Endometrium (tissue), 2 donors: ENCODE data around the gene NUDT16.
A peak's percentile ranks its signal among the peaks of the same experiment; 100 is the strongest.

Source experiments
- FAIRE-seq: peaks from 2 replicates; lab custom pipeline; 2012; peaks lifted over from hg19 to GRCh38; lab: Jason Lieb, UNC
- donor health status: control.
- donor health status: control.

NUDT16 gene

GRCh38 chr3:131386429-131387165 lies 5.0 kb downstream of the NUDT16 start:
- FAIRE-seq: no peak

DNA sequence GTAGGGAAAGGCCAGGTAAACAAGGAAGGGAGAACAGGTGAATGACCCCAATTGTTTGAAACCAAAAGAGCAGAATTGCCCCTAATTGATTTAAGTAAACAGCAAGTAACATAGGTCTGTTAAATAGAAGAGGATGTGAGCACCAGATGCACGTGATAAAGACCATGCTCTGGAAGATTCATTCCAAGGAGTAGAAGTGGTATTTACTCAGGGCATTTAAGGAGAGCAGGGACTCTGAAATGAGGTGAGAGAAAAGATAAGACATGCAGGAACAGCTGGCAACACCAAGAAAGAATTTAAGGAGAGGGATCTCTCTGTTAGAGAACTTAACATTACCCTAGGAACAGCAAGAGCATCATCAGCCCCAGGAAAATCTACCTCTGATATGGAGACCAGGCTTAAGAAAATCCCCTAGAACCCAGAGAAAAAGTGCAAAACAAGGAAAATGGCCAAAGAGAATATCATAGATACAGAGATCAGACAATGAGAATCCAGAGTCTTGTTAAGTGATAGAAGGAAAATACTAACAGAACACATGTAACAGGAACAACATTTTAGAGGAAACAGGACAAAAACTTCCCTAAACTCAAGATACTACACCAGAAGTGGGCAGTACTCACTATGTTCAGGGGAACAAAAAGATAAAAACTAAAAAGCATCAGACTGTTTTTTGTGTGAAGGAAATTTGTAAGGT lies 6.4 kb downstream of the NUDT16 start:
- no peak for FAIRE-seq

- FAIRE-seq: no peak
These were observed 6.9 kb downstream of the NUDT16 start for GRCh38 chr3:131388490-131388799.

DNA sequence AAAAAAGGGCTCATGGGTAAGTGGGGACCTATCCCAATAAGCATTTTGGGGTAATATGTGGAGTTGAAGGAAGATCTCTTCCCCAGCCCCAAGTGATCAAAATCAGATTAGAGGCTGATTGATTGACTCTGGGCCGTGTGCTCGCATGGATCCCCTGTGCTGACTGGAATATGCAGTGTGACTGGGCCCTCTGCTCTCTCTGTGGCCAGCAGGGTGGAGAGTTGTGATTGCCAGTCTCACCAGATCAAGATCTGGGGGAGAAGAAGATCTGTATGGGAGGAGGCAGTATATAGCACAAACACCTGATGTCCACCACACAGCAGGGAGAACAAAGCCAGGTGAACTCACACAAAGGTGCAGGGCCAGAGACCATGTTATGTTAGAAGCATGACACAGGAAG lies 8.8 kb downstream of the NUDT16 start:
- FAIRE-seq: no peak

- no peak for FAIRE-seq
These were observed 11.5 kb downstream of the NUDT16 start for GRCh38 chr3:131393051-131393450.

- FAIRE-seq: no peak
These were observed 12.3 kb downstream of the NUDT16 start for GRCh38 chr3:131393868-131394267.

- no peak for FAIRE-seq
These were observed 12.8 kb downstream of the NUDT16 start for GRCh38 chr3:131394400-131394799.

GRCh38 chr3:131396170-131396569 lies 14.6 kb downstream of the NUDT16 start:
- no peak for FAIRE-seq

DNA sequence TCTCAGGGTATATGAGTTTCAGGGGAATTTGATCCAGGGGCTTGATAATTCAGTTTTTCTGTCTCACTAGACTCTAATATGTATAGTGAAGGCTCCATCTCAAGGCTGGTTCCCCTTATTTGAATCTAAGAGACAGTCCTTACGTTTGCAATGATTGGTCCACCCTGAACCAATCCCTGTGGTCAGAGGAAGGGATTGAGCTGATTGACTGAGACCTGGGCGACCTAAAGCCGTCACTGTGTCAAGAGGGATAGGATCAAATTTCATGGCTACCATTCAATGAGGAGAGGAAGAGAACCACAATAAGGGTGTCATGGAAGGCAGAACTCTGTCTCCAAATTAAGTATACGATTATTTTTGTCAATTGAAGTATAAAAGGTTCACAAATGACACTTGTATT lies 16.3 kb downstream of the NUDT16 start:
- FAIRE-seq: no peak

DNA sequence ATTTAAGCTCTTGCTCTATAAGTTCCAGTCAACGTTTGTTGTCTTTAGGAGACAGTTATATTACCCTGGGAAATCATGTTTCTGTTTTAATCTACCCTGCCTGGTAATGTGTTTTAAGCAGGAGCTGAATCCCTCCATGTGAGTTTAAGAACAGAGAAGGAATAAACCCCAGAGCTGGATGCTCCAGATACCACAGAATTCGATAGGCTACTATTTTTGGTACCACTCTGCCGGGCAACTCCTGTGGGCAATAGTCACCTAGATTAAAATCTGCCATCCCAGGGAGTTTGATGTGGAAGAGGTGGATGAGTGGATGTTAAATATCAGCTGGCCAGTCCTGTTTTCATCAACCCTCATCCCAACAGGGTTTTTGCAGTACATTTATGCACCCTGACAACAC lies 20.4 kb downstream of the NUDT16 start:
- no peak for FAIRE-seq

- FAIRE-seq: no peak
These were observed 20.9 kb downstream of the NUDT16 start for GRCh38 chr3:131402391-131403039.

DNA sequence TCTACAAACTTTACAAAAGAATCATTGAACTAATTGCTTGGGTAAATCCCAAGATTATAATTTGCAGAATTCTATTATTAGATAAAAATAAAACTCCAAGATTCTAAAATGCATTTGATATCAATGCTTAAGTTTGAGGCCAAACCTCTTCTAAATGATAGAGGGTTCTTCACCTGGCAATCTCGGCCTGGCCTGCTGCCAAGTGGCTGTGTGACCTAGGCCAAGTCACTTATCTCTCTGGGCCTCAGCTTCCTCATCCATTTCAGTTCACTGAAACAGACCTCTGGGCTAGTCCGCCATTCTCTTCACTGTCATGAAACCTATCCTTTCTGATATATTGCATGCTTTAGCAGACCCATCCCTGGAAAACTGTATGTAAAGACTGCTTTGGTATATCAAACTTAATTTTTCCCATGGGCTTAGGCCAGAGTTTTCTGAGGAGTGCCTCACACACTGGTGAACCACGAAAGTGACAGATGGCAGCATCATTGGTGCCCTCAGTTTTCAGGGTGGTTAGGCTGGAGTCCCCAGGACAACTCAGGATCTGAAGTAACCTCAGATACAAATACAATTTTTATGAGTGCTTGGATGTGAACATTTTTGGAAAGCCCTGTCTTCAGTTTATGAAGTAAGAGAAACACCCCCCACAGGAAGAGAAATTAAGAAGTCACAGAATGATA lies 21.8 kb downstream of the NUDT16 start:
- FAIRE-seq: no peak

GRCh38 chr3:131405411-131405810 lies 23.8 kb downstream of the NUDT16 start:
- FAIRE-seq: no peak

DNA sequence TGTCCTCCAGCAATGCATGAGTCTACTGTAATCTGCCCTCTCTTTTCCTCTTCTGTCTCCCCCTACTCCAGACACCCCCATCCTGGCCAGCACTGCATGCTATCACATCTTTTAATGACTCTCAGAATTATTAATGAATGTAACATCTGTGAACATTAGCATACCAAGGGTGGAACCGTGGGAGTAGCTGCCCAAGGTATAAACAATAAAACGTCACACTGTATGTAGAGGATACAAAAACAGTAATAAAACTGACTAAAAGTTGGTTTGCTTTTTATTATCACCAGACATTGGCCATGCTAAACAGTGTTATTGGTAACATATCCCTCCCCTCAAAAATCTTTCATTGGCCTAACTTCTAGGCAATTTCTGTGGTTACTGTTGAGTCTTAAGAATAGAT lies 24.7 kb downstream of the NUDT16 start:
- FAIRE-seq: peak; percentile 68

DNA sequence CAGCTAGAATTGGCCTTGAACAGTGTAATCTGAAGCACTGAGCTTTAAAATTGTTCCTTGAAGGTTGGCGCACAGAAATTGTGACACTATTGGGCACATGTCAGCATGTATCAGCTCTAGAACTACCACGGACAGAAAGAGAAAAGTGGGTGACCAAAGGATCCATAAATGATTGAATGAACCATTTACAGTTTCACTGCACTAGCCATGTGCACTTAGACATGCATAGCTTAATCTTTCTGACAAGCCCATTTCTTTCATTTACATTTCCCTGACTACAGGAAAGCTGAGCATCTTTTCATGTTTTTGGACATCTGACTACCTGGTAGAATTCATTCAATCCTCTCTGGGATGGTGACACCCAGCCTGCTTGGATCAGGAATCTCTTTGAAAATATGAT lies 36.2 kb downstream of the NUDT16 start:
- no peak for FAIRE-seq

GRCh38 chr3:131421301-131421700 lies 39.7 kb downstream of the NUDT16 start:
- no peak for FAIRE-seq

- FAIRE-seq: no peak
These were observed 40.5 kb downstream of the NUDT16 start for GRCh38 chr3:131421957-131422498.

DNA sequence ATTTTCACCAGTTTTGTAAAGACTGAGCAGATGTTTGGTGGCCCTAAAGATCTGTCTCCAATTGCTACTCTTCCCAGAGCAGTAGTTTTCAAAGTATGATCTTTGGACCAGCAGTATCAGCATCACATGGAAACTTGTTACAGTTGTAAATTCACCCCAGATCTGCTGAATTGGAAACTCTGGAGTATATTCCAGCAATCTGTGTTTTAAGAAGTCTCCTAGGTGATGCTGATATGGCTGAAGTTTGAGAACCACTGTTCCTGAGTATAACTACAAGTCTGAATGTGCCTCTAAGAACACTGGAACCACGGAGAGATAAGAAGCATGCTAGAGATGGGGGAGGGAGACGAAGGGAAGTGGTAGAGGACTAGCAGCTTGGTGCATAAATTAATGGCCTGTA lies 45.7 kb downstream of the NUDT16 start:
- FAIRE-seq: no peak

DNA sequence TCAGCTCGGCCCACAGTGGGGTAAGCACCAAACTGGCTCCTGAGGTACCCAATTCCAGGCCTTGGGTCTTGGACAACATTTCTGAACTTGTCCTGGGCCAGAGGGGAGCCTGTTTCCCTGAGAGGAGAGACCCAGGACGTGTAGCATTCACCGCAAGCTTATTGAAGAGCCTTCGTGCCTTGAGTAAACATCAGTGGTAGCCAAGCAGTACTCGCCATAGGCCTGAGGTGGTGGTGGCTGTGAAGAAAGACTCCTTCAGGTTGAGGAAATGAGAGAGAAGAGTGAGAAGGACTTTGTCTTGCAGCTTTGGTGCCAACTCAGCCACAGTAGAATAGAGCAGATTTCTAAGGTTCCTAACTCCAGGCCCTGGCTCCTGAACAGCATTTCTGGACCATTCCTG lies 50.2 kb downstream of the NUDT16 start:
- FAIRE-seq: no peak

DNA sequence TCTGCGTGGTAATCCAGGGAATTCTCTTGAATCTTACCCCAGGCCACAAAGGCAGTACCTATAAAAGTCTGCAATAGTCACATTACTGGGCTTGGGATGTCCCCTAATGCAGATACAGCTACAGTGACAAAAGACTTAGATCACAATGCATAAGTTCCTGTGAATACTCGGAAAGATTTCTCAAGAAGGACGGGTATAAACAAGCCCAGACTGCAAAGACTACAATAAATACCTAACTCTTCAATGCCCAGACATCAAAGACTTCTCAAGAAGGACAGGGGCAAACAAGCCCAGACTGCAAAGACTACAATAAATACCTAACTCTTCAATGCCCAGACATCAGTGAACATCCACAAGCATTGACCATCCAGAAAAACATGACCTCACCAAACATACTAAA lies 50.9 kb downstream of the NUDT16 start:
- no peak for FAIRE-seq

DNA sequence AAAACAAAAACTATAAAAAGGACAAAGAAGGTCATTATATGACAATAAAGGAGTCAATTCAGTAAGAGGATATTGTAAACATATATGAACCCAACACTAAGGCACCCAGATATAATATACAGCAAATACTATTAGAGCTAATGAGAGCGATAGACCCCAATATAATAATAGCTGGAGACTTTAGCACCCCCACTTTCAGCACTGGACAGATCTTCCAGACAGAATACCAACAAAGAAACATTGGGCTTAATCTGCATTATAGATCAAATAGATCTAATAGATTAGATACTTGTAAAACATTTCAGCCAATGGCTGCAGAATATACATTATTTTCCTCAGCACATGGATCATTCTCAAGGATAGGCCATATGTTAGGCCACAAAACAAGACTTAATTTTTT lies 53.4 kb downstream of the NUDT16 start:
- FAIRE-seq: no peak
